GM10248 (cell line): ENCODE results near the gene MED13L.
"Not testable (repeated sequence)": the region's sequence is repeated elsewhere in the genome, so short reads cannot be mapped to it uniquely, and the experiment has no call there.

ENCODE experiments used
- CTCF ChIA-PET: fragments of 300-600 bp; sonication (Branson Sonifier 250); formaldehyde crosslinking; extraction: SDS; loops from one replicate; lab custom pipeline; 2021; ENCODE audit warnings: antibody characterized with exemption; lab: Yijun Ruan, JAX
- POLR2A ChIA-PET: fragments of 350-650 bp; sonication (Branson Sonifier 250); formaldehyde crosslinking; extraction: SDS; loops from one replicate; lab custom pipeline; 2020; ENCODE audit warnings: antibody characterized with exemption; lab: Yijun Ruan, JAX
- DNase-seq: peaks from one replicate; pipeline ENCODE4 v3.0.0; 2012; ENCODE audit errors: extremely low spot score
- CTCF ChIP-seq: IDR thresholded peaks from 2 replicates; pipeline ENCODE4 v1.5.1; 2012; ENCODE audit warnings: mild to moderate bottlenecking, low read depth; ENCODE audit errors: extremely low read depth, missing control alignments, control extremely low read depth

MED13L gene

DNA sequence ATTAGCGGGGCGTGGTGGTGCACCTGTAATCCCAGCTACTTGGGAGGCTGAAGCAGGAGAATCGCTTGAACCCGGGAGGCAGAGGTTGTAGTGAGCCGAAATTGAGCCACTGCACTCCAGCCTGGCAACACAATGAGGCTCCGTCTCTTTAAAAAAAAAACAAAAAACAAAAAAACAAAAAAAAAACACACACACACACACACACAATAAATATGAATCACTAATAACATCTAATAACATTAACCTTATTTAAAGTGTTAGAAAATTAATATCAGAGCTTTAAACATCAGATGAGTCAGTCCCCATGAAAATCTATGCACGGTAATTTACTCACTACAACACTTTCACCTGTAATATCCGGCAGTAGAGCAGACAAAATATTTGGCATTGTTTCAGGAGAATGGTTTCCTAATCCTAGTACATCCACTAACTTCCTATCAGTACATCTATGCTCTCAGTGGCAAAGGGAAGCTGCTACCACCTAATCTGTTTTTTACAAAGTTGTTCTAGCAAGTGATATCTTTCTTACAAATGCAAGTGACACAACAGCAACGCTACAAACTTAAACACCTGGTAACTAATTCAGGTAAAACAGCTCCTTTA, 36.2 kb downstream of the MED13L start:
- ChIA-PET POLR2A (no interaction called here), CTCF (interaction anchor here (1.6 to 1.8 kb wide), 4 partner anchors 11 to 100 kb away, joined by 4 to 5 read pairs (median 4); partner anchors contain the start of gene MED13L)
- TF ChIP-seq CTCF, result no peak
- DNase-seq, result no peak

DNA sequence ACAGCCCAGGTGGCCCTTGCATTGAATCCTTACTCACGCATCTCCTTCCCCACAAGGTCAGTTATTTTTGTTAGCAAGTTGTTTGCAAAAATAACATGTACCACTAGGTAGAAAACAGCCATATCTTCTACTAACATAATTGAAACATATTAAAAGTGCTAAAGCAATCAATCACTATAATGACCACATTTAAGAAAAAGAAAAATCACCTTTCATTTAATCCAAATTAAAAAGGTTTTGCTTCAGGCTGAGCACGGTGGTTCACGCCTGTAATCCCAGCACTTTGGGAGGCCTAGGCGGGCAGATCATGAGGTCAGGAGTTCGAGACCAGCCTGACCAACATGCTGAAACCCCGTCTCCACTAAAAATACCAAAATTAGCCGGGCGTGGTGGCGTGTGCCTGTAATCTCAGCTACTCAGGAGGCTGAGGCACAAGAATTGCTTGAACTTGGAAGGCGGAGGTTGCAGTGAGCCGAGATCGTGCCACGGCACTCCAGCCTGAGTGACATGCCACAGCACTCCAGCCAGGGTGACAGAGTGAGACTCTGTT, 38.8 kb downstream of the MED13L start:
- DNase-seq, POLR2A ChIA-PET: not testable (repeated sequence)
- CTCF ChIA-PET, result interaction anchor here (1.2 to 5.4 kb wide), 4 partner anchors 8 to 16 kb away, joined by 3 to 39 read pairs (median 4); no protein-coding TSS in a partner anchor

GRCh38 chr12:116238149-116238548, 39.3 kb downstream of the MED13L start:
- CTCF ChIA-PET, result interaction anchor here (0.9 to 5.4 kb wide), 5 partner anchors 9 to 223 kb away, joined by 3 to 39 read pairs (median 4); no protein-coding TSS in a partner anchor
- TF ChIP-seq CTCF, result no peak
- POLR2A ChIA-PET, result no interaction called here

GRCh38 chr12:116236976-116237375, 40.5 kb downstream of the MED13L start:
- CTCF ChIA-PET, result interaction anchor here (0.7 to 5.4 kb wide), 14 partner anchors 8 to 221 kb away, joined by 3 to 39 read pairs (median 6); no protein-coding TSS in a partner anchor

More at GRCh38 chr12:116238149-116238548, 39.3 kb downstream of the MED13L start:
- no peak for DNase-seq

DNA sequence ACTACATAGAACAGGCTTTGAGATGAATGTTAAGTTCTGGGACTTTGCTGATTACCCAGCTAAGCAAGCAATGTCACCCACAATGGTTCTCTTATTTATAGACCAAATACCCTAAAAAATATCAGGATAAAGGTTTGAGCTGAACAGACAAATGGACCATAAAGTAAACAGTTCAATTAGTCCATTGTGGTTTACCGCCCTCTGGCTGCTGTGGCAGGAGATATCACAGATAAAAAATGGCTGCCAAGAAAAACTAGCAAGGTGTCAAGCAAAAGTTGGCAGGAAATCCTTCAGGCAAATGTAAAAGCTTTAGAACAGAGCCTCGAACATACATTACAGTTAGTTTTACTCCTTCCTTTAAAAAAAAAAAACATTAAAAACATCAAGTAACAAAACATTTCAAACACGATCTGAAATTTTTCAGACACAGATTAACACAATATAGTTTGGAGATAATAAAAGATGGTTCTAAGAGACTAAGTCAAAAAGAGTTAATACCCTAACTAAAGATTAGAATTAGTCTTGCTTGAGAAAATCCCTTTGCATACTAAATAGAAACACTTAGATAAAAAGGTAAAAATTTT, 41.3 kb downstream of the MED13L start:
- CTCF ChIA-PET, result interaction anchor here (0.6 to 5.4 kb wide), 29 partner anchors 9 to 364 kb away, joined by 3 to 39 read pairs (median 5); no protein-coding TSS in a partner anchor
- POLR2A ChIA-PET, result interaction anchor here (1.3 kb wide), 1 partner anchor 11 kb away, joined by 3 read pairs; no protein-coding TSS in a partner anchor
- DNase-seq, result peak; percentile 45
- TF ChIP-seq CTCF, result peak; percentile 68

More at GRCh38 chr12:116236976-116237375, 40.5 kb downstream of the MED13L start:
- no peak for TF ChIP-seq CTCF
- DNase-seq, result no peak
- POLR2A ChIA-PET, result no interaction called here

GRCh38 chr12:116234148-116234547, 43.3 kb downstream of the MED13L start:
- CTCF ChIA-PET, result interaction anchor here (0.9 kb wide), 1 partner anchor 18 kb away, joined by 3 read pairs; no protein-coding TSS in a partner anchor
- DNase-seq, POLR2A ChIA-PET: not testable (repeated sequence)

DNA sequence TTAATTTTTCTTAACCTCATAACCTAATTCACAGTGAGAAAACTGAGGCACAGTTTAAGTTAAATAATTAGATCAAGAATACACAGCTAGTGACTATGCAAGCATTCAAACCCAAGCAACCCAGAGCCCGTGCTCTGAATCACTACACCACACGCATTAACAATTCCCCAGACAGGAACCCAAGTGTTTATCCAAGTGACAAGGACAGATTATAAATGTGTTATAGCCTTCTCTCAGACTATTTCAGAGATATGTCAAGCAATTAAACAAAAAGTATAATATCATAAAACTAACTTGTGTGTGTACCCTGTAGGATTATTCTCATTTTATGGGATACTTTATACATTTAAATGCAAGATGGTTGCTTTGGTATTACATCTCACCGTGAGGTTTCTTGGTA, 43.8 kb downstream of the MED13L start:
- POLR2A ChIA-PET, result no interaction called here
- TF ChIP-seq CTCF, result no peak

More for the DNA sequence above, 43.8 kb downstream of the MED13L start:
- DNase-seq, result no peak
- CTCF ChIA-PET, result interaction anchor here (0.9 kb wide), 1 partner anchor 18 kb away, joined by 3 read pairs; no protein-coding TSS in a partner anchor
